Tibial nerve (tissue), 4 donors: ENCODE data around the gene DNAL4. TPM values are rescaled to one million over a fixed set of nuclear protein-coding genes. Genes with fewer than 3 reads are reported as not detected.

Experiments used
- DNase-seq, 2 donors: peaks; one replicate each; pipeline ENCODE4 v3.0.0-alpha.2; 2019; ENCODE audit warnings: low spot score in 2 of 2
- H3K27ac ChIP-seq, 4 donors: fragments of 200-600 bp; sonication (generic) in 3 of 4; one replicate each; pipeline ENCODE4 v1.5.1; 2017 to 2019; ENCODE audit warnings: mild to moderate bottlenecking in 1 of 4
- H3K27me3 ChIP-seq, 2 donors: fragments of 200-600 bp; sonication (generic) in 1 of 2; one replicate each; pipeline versions ENCODE4 v1.5.1 to v1.6.0; 2017 to 2019
- H3K36me3 ChIP-seq, 3 donors: fragments of 200-600 bp; sonication (generic); one replicate each; pipeline ENCODE4 v1.5.1; 2018 to 2019
- H3K4me1 ChIP-seq, 4 donors: fragments of 200-600 bp; sonication (generic) in 3 of 4; one replicate each; pipeline ENCODE4 v1.5.1; 2017 to 2019
- H3K4me3 ChIP-seq, 4 donors: fragments of 200-600 bp; sonication (generic) in 3 of 4; one replicate each; pipeline ENCODE4 v1.5.1; 2017 to 2019; ENCODE audit warnings: mild to moderate bottlenecking in 1 of 4, moderate library complexity in 1 of 4
- H3K9me3 ChIP-seq, 4 donors: fragments of 200-600 bp; sonication (generic) in 3 of 4; one replicate each; pipeline ENCODE4 v1.5.1; 2017 to 2019
- CTCF ChIP-seq, 5 experiments: fragments of 200-600 bp in 3 of 5; fragments of 450-650 bp in 2 of 5; sonication (generic) in 3 of 5; IDR thresholded peaks; one replicate each; pipeline ENCODE4 v1.5.1; 2016 to 2019; ENCODE audit warnings: antibody characterized with exemption in 5 of 5, mild to moderate bottlenecking in 3 of 5, moderate library complexity in 2 of 5
- EP300 ChIP-seq, 2 donors: sonication (generic); formaldehyde crosslinking; IDR thresholded peaks; one replicate each; pipeline ENCODE4 v1.6.1; 2017; ENCODE audit warnings: antibody characterized with exemption in 2 of 2, mild to moderate bottlenecking in 1 of 2
- POLR2A ChIP-seq, 2 donors: fragments of 450-650 bp; IDR thresholded peaks; one replicate each; pipeline ENCODE4 v1.6.1; 2017; ENCODE audit warnings: antibody characterized with exemption in 2 of 2, mild to moderate bottlenecking in 2 of 2, moderate library complexity in 2 of 2
- WGBS, 2 donors: methylation state at CpG; one replicate each; pipeline ENCODE4 v1.1.5; 2018; 5-methylcytosine and 5-hydroxymethylcytosine counted together
- total RNA-seq, 4 donors: library from RNA; depleted of rRNA; stranded (reverse); fragments of >200 nt; gene quantifications; one replicate each; pipeline ENCODE4 v1.1.0, GENCODE V29; 2016

Gene DNAL4
- total RNA-seq, 4 donors from 2014 or later: 14.7 to 17.7 (median 17.1) TPM

DNA sequence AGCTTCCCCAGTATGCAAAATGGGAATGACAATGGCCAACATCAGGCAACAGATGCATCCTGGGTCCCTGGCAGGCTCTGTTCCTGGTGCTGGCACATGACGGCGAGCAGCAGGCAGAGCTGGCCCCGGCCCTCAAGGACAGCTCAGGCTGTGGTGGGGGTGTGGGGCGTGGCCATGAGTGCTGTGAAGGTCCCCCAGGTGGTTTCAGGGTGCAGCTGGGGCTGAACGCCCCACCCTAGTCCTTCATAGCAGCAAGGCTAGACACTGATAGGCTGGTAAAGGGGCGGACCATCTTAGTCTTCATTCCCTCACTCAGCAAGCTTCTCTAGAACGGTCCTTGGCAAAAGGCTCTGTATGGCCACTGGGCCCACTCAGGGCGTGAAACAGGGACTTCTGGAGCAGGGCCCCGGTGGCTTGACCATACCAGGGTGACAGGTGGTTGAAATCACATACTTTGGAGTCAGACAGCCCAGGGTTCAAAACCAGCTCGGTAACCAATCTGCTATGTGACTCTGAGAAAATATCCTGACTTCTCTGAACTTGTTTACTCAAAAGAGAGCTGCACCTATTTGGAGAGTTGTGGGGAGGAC is 34.8 kb upstream of the DNAL4 start:
- H3K27me3 ChIP-seq: no peaks in the 10 kb centered on the region
- WGBS, 2 donors: 77 to 79% methylated on average over 7 to 10 of the region's 10 CpGs
- DNase-seq: no peak

DNA sequence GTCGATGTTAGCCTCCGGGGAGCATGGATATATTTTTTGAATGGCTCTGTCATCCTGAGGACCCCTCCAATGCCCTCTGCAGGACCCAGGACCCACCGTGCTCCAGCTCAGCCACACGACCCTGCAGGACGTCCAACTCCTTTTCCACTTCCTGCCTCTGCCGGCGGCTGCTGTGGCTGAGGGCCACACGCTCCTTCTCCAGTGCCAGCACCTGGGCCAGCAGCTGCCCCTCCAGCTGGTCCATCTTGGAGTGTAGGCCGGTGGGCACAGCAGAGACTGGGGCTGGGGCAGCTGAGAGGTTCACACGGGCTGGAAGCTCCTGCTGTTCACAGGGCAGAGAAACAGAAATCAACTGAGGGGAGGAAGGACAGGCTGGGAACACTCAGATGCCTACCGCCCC is 34.2 kb upstream of the DNAL4 start:
- Histone ChIP-seq H3K27me3 (no peaks in the 10 kb centered on the region), H3K9me3 (peaks cover 0 to 6% (median 0%) of the 10 kb centered on the region in 4 donors), H3K27ac (no peak overlapping the region), H3K4me1 (no peaks in the 10 kb centered on the region), H3K4me3 (no peak overlapping the region), H3K36me3 (peaks cover 0 to 15% (median 0%) of the 10 kb centered on the region in 3 donors)
- no peak for TF ChIP-seq POLR2A (IDR thresholded peaks at IDR 0.05)
- TF ChIP-seq CTCF (IDR thresholded peaks at IDR 0.05): no peak
- TF ChIP-seq EP300 (IDR thresholded peaks at IDR 0.05): no peak
- DNase-seq: no peak
- WGBS, 2 donors: 59 to 66% methylated on average over 10 to 11 of the region's 11 CpGs

More for the DNA sequence above, 34.8 kb upstream of the DNAL4 start:
- H3K4me3 ChIP-seq: no peak overlapping the region
- H3K9me3 ChIP-seq: peaks cover 0 to 6% (median 0%) of the 10 kb centered on the region in 4 donors
- H3K27ac ChIP-seq: no peak overlapping the region
- TF ChIP-seq POLR2A (IDR thresholded peaks at IDR 0.05): no peak
- TF ChIP-seq CTCF (IDR thresholded peaks at IDR 0.05): no peak
- TF ChIP-seq EP300 (IDR thresholded peaks at IDR 0.05): no peak
- peaks cover 0 to 14% (median 0%) of the 10 kb centered on the region in 3 donors for H3K36me3 ChIP-seq
- no peaks in the 10 kb centered on the region for H3K4me1 ChIP-seq

DNA sequence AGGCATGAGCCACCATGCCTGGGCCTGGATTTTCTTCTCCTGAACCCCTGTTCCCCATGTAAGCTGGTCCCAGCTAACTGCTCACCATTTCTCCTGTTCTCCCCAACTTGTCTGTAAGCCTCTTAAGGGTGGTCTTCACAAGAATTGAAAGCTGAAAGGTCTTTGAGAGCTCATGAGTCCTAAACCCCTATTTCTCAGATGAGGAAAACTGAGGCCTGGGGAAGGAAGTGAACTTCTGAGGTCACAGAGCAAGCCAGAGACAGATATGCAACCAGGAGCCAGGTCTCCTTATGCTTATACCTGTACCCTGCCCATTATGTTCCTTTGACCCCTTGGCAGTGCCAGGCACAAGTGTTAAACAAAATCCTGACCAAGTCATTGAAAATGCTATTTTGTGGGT is 33.6 kb upstream of the DNAL4 start:
- Histone ChIP-seq H3K27ac (no peak overlapping the region), H3K4me1 (no peaks in the 10 kb centered on the region), H3K9me3 (peaks cover 0 to 6% (median 0%) of the 10 kb centered on the region in 4 donors), H3K27me3 (no peaks in the 10 kb centered on the region), H3K36me3 (peaks cover 0 to 20% (median 0%) of the 10 kb centered on the region in 3 donors), H3K4me3 (no peak overlapping the region)
- TF ChIP-seq POLR2A (IDR thresholded peaks at IDR 0.05) (no peak), CTCF (IDR thresholded peaks at IDR 0.05) (no peak), EP300 (IDR thresholded peaks at IDR 0.05) (no peak)
- no peak for DNase-seq

DNA sequence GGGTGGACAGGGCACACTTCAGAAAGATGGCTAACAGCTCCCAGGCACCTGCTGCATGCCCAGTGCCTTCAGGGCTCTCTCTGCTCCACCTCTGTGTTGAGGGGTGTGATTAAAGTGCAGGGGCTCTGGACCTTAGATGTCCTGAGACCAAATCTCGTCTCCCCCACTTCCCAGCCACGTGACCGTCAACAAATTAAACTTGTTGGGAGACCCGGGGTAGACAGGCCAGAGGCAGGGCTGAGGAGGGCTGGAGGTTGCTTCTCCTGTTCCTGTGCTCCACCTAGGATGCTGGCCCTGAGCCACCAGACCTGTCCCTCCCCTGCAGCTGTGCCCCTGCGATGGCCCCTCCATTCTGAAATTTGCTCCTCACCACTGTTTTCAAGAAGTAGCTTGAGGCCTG is 32.9 kb upstream of the DNAL4 start:
- peaks cover 0 to 6% (median 0%) of the 10 kb centered on the region in 4 donors for H3K9me3 ChIP-seq
- H3K36me3 ChIP-seq: peaks cover 0 to 27% (median 0%) of the 10 kb centered on the region in 3 donors
- no peaks in the 10 kb centered on the region for H3K27me3 ChIP-seq
- WGBS, 2 donors: 70 to 78% methylated on average over 5 of the region's 5 CpGs
- no peak overlapping the region for H3K27ac ChIP-seq
- DNase-seq: no peak
- TF ChIP-seq POLR2A (IDR thresholded peaks at IDR 0.05) (no peak), CTCF (IDR thresholded peaks at IDR 0.05) (no peak), EP300 (IDR thresholded peaks at IDR 0.05) (no peak)
- no peaks in the 10 kb centered on the region for H3K4me1 ChIP-seq
- H3K4me3 ChIP-seq: no peak overlapping the region

- TF ChIP-seq EP300 (IDR thresholded peaks at IDR 0.05) (no peak), POLR2A (IDR thresholded peaks at IDR 0.05) (no peak), CTCF (IDR thresholded peaks at IDR 0.05) (no peak)
- Histone ChIP-seq H3K27ac (no peak overlapping the region), H3K36me3 (peaks cover 0 to 26% (median 0%) of the 10 kb centered on the region in 3 donors), H3K27me3 (no peaks in the 10 kb centered on the region), H3K4me3 (no peak overlapping the region), H3K4me1 (no peaks in the 10 kb centered on the region), H3K9me3 (peaks cover 0 to 6% (median 0%) of the 10 kb centered on the region in 4 donors)
- no peak for DNase-seq
- 85 to 89% methylated on average over 15 to 16 of the region's 16 CpGs for WGBS, 2 donors
Measured at GRCh38 chr22:38826386-38826785, 32.4 kb upstream of the DNAL4 start.
